Neural cell (in vitro differentiated cells): Measurements from ENCODE around the gene RECK. TPM values are rescaled to one million over a fixed set of nuclear protein-coding genes. Genes with fewer than 3 reads are reported as not detected.

Source experiments
- H2AFZ ChIP-seq: fragments of 200-600, 300-800 bp; sonication (generic), shearing (Covaris generic); 2 replicates; pipeline ENCODE4 v1.6.0; 2014; ENCODE audit warnings: low read depth, mild to moderate bottlenecking, antibody characterized with exemption, low read length, moderate library complexity
- H3F3A ChIP-seq: fragments of 200-600 bp; shearing (Covaris generic); 2 replicates; pipeline ENCODE4 v1.6.1; 2016; ENCODE audit warnings: mild to moderate bottlenecking, moderate library complexity, mixed read lengths, antibody characterized with exemption, low read length; ENCODE audit not compliant: insufficient read depth, poor library complexity, severe bottlenecking
- H3K27ac ChIP-seq: fragments of 200-600, 300-800 bp; sonication (generic), shearing (Covaris generic); 2 replicates; pipeline ENCODE4 v1.5.1; 2014; ENCODE audit warnings: mild to moderate bottlenecking, low read length, moderate library complexity
- H3K27me3 ChIP-seq: fragments of 300-800, 200-600 bp; sonication (generic), shearing (Covaris generic); 2 replicates; pipeline ENCODE4 v1.6.0; 2014; ENCODE audit warnings: mild to moderate bottlenecking, low read depth, low read length, moderate library complexity; ENCODE audit not compliant: insufficient read depth
- H3K36me3 ChIP-seq: fragments of 300-800, 200-600 bp; sonication (generic), shearing (Covaris generic); 2 replicates; pipeline ENCODE4 v1.5.1; 2014; ENCODE audit warnings: mild to moderate bottlenecking, antibody characterized with exemption, low read length, moderate library complexity; ENCODE audit not compliant: insufficient read depth
- H3K4me2 ChIP-seq: fragments of 300-800, 200-600 bp; sonication (generic), shearing (Covaris generic); 2 replicates; pipeline ENCODE4 v1.6.0; 2014; ENCODE audit warnings: mild to moderate bottlenecking, low read length
- H3K4me3 ChIP-seq: fragments of 300-800, 200-600 bp; sonication (generic), shearing (Covaris generic); 2 replicates; pipeline ENCODE4 v1.5.1; 2014; ENCODE audit warnings: mild to moderate bottlenecking, low read length, moderate library complexity
- H3K79me2 ChIP-seq: fragments of 200-600 bp; shearing (Covaris generic); replicated peaks from 2 replicates; pipeline ENCODE4 v1.6.0; 2014; ENCODE audit warnings: mild to moderate bottlenecking, low read length, moderate library complexity; ENCODE audit not compliant: insufficient read depth
- H3K9ac ChIP-seq: fragments of 300-800, 200-600 bp; sonication (generic), shearing (Covaris generic); 2 replicates; pipeline ENCODE4 v1.6.1; 2016; ENCODE audit warnings: mild to moderate bottlenecking, low read length, mixed read lengths
- H3K9me2 ChIP-seq: fragments of 200-600 bp; shearing (Covaris generic); 2 replicates; pipeline ENCODE4 v1.6.1; 2016; ENCODE audit warnings: mild to moderate bottlenecking, low read length, mixed read lengths; ENCODE audit not compliant: insufficient read depth
- H3K9me3 ChIP-seq: fragments of 200-600, 300-800 bp; sonication (generic), shearing (Covaris generic); 2 replicates; pipeline ENCODE4 v1.6.1; 2016; ENCODE audit warnings: mild to moderate bottlenecking, mixed run types, low read length, moderate library complexity, mixed read lengths
- H4K20me1 ChIP-seq: fragments of 200-600 bp; shearing (Covaris generic); 2 replicates; pipeline ENCODE4 v1.6.1; 2016; ENCODE audit warnings: mild to moderate bottlenecking, mixed run types; ENCODE audit not compliant: insufficient read depth
- EP300 ChIP-seq: fragments of 450-650 bp; conservative IDR thresholded peaks from 2 replicates; pipeline ENCODE4 v1.6.1; 2014; ENCODE audit warnings: antibody characterized with exemption, mild to moderate bottlenecking, moderate library complexity; ENCODE audit not compliant: poor library complexity, severe bottlenecking
- EZH2 ChIP-seq: fragments of 200-600, 300-800 bp; shearing (Covaris generic), sonication (generic); IDR thresholded peaks from 2 replicates; pipeline ENCODE4 v1.6.1; 2014; ENCODE audit warnings: antibody characterized with exemption, low read length, borderline replicate concordance, mild to moderate bottlenecking; ENCODE audit not compliant: insufficient read depth, poor library complexity, severe bottlenecking
- MXI1 ChIP-seq: fragments of 450-650 bp; conservative IDR thresholded peaks from 2 replicates; pipeline ENCODE4 v1.6.1; 2014; ENCODE audit warnings: antibody characterized with exemption, mild to moderate bottlenecking; ENCODE audit not compliant: poor library complexity, severe bottlenecking
- POLR2AphosphoS5 ChIP-seq: IDR thresholded peaks from 2 replicates; pipeline ENCODE4 v1.6.1; 2012
- RAD21 ChIP-seq: fragments of 450-650 bp; conservative IDR thresholded peaks from 2 replicates; pipeline ENCODE4 v1.6.1; 2014; ENCODE audit warnings: antibody characterized with exemption, mild to moderate bottlenecking, moderate library complexity
- SMC3 ChIP-seq: fragments of 450-650 bp; conservative IDR thresholded peaks from 2 replicates; pipeline ENCODE4 v1.6.1; 2014; ENCODE audit warnings: antibody characterized with exemption, mild to moderate bottlenecking, moderate library complexity; ENCODE audit not compliant: poor library complexity
- TAF1 ChIP-seq: IDR thresholded peaks from 2 replicates; pipeline ENCODE4 v1.6.1; 2012; ENCODE audit warnings: low read depth
- polyA minus RNA-seq: library from RNA; depleted of rRNA, polyadenylated mRNA; stranded (reverse); fragments of >200 nt; gene quantifications from 2 replicates; pipeline ENCODE4 v1.2.3, GENCODE V29; 2014
- polyA plus RNA-seq: library from polyadenylated mRNA; depleted of rRNA; stranded (reverse); fragments of >200 nt; gene quantifications from 2 replicates; pipeline ENCODE4 v1.2.3, GENCODE V29; 2014
- TF ChIP-seq, protein P1 (sequence below): IDR thresholded peaks from 2 replicates; pipeline ENCODE4 v1.6.1; 2012; ENCODE audit warnings: borderline replicate concordance
- TF ChIP-seq, protein P2 (sequence below): fragments of 450-650 bp; IDR thresholded peaks from 2 replicates; pipeline ENCODE4 v1.5.1; 2014; ENCODE audit warnings: antibody characterized with exemption, mild to moderate bottlenecking, moderate library complexity; ENCODE audit not compliant: poor library complexity, severe bottlenecking

RECK gene, protein sequence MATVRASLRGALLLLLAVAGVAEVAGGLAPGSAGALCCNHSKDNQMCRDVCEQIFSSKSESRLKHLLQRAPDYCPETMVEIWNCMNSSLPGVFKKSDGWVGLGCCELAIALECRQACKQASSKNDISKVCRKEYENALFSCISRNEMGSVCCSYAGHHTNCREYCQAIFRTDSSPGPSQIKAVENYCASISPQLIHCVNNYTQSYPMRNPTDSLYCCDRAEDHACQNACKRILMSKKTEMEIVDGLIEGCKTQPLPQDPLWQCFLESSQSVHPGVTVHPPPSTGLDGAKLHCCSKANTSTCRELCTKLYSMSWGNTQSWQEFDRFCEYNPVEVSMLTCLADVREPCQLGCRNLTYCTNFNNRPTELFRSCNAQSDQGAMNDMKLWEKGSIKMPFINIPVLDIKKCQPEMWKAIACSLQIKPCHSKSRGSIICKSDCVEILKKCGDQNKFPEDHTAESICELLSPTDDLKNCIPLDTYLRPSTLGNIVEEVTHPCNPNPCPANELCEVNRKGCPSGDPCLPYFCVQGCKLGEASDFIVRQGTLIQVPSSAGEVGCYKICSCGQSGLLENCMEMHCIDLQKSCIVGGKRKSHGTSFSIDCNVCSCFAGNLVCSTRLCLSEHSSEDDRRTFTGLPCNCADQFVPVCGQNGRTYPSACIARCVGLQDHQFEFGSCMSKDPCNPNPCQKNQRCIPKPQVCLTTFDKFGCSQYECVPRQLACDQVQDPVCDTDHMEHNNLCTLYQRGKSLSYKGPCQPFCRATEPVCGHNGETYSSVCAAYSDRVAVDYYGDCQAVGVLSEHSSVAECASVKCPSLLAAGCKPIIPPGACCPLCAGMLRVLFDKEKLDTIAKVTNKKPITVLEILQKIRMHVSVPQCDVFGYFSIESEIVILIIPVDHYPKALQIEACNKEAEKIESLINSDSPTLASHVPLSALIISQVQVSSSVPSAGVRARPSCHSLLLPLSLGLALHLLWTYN
- polyA plus RNA-seq (6.9 and 10.2 TPM in 2 replicates), polyA minus RNA-seq (16.7 and 17.8 TPM in 2 replicates)

DNA sequence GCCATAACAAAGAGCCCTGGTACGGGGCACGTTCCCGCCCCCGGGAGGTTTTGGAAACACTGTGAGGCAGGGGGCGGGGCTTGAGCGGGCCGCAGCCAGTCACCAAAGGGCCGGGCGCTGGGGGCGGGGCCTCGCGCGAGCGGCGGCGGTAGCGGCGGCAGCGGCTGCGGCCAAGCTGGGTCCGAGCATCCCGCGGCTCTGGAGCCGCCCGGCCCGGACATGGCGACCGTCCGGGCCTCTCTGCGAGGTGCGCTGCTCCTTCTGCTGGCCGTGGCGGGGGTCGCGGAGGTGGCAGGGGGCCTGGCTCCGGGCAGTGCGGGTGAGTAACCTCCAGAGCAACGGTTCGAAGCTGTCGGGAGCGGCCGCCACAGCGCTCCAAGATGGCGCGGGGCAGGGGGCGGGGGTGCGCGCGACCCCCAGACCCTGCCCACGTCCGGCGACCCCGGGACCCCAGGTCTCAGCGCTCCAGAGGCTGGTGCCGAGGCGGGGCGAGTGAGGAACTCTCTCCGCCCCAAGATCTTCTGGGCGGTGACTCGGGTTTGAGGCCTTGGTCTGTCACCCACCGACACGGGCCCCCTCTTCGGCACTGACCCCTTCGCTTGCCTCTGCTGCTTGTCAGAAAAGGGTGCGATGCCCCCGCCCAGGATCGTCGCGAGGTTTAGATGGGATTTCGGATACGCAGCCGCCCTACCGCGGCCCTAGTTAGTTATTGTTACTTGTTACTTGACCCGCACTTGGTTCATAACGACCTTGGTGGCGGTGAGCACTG is at the start of gene RECK:
TSS of gene RECK (plus strand) at position 134 of the 769 bp plus-strand sequence. CDS start at position 220, 86 bp downstream.
- H3K27me3 ChIP-seq: no peaks in the 10 kb centered on the region
- H3K79me2 ChIP-seq: peaks cover 27% of the 10 kb centered on the region
- H3K9ac ChIP-seq: peak within 1 kb of the TSS; percentile 80
- H3F3A ChIP-seq: no peaks in the 10 kb centered on the region
- no peaks in the 10 kb centered on the region for H3K9me2 ChIP-seq
- H3K36me3 ChIP-seq: no peaks in the 10 kb centered on the region
- peak within 1 kb of the TSS; percentile 36 for H3K4me2 ChIP-seq
- peak within 1 kb of the TSS; percentile 71 for H2AFZ ChIP-seq
- H4K20me1 ChIP-seq: no peaks in the 10 kb centered on the region
- TF ChIP-seq POLR2AphosphoS5: peak; percentile 82
- peak; percentile 18 for TF ChIP-seq SMC3
- TF ChIP-seq RAD21: no peak
- no peak for TF ChIP-seq EZH2
- TF ChIP-seq, protein P1, sequence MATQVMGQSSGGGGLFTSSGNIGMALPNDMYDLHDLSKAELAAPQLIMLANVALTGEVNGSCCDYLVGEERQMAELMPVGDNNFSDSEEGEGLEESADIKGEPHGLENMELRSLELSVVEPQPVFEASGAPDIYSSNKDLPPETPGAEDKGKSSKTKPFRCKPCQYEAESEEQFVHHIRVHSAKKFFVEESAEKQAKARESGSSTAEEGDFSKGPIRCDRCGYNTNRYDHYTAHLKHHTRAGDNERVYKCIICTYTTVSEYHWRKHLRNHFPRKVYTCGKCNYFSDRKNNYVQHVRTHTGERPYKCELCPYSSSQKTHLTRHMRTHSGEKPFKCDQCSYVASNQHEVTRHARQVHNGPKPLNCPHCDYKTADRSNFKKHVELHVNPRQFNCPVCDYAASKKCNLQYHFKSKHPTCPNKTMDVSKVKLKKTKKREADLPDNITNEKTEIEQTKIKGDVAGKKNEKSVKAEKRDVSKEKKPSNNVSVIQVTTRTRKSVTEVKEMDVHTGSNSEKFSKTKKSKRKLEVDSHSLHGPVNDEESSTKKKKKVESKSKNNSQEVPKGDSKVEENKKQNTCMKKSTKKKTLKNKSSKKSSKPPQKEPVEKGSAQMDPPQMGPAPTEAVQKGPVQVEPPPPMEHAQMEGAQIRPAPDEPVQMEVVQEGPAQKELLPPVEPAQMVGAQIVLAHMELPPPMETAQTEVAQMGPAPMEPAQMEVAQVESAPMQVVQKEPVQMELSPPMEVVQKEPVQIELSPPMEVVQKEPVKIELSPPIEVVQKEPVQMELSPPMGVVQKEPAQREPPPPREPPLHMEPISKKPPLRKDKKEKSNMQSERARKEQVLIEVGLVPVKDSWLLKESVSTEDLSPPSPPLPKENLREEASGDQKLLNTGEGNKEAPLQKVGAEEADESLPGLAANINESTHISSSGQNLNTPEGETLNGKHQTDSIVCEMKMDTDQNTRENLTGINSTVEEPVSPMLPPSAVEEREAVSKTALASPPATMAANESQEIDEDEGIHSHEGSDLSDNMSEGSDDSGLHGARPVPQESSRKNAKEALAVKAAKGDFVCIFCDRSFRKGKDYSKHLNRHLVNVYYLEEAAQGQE: peak; percentile 18
- peak; percentile 56 for TF ChIP-seq MXI1
- TF ChIP-seq TAF1: peak; percentile 40
- TF ChIP-seq EP300: peak; percentile 28
- TF ChIP-seq, protein P2, sequence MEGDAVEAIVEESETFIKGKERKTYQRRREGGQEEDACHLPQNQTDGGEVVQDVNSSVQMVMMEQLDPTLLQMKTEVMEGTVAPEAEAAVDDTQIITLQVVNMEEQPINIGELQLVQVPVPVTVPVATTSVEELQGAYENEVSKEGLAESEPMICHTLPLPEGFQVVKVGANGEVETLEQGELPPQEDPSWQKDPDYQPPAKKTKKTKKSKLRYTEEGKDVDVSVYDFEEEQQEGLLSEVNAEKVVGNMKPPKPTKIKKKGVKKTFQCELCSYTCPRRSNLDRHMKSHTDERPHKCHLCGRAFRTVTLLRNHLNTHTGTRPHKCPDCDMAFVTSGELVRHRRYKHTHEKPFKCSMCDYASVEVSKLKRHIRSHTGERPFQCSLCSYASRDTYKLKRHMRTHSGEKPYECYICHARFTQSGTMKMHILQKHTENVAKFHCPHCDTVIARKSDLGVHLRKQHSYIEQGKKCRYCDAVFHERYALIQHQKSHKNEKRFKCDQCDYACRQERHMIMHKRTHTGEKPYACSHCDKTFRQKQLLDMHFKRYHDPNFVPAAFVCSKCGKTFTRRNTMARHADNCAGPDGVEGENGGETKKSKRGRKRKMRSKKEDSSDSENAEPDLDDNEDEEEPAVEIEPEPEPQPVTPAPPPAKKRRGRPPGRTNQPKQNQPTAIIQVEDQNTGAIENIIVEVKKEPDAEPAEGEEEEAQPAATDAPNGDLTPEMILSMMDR: no peak
- peak within 1 kb of the TSS; percentile 50 for H3K27ac ChIP-seq
- peak within 1 kb of the TSS; percentile 95 for H3K4me3 ChIP-seq
- no peaks in the 10 kb centered on the region for H3K9me3 ChIP-seq
